ENCODE results near the gene PDE6B. TPM values are rescaled to one million over a fixed set of nuclear protein-coding genes. Genes with fewer than 3 reads are reported as not detected.

PDE6B gene
- total RNA-seq, 1 donor from 2014 or later, result 1.7 TPM

DNA sequence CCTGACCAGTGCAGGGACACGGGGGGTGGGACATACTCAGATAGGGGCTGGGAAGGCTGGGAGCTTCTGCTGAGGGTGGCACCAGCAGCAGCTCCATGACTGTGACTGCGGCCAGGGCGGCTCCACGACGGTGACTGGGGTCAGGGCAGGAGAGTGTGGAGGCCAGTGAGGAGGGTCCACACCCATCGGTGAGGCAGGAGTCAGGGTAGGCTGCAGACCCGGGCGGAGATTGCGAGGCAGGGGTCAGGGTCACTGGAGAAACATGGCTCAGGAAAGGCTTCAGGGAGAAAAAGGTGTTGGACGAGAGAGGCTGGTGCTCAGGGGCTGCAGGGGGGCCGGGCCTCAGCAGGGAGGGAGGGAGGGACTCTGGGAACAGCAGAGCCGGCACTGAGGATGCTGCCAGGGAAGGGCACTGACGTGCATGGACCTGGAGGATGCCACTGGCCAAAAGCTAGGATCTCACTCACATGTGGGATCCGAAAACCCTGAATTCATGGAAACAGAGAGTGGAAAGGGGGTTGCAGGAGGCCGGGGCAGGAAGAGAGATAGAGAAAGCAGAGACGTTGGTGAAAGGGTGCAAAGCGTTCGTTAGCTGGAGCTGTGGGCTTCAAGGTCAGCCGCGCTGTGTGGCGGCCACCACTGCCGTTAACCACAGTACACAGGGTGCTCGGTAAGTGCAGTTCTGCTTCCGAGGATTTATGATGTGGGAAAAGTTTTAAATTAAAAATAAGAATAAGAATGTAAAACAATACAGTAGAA, 26.7 kb downstream of the PDE6B start:
- ATAC-seq (no peak), DNase-seq (ENCODE audit: missing footprints) (peak; percentile 40)
- intact Hi-C loops (cut with DNase I), result no loop called here

DNA sequence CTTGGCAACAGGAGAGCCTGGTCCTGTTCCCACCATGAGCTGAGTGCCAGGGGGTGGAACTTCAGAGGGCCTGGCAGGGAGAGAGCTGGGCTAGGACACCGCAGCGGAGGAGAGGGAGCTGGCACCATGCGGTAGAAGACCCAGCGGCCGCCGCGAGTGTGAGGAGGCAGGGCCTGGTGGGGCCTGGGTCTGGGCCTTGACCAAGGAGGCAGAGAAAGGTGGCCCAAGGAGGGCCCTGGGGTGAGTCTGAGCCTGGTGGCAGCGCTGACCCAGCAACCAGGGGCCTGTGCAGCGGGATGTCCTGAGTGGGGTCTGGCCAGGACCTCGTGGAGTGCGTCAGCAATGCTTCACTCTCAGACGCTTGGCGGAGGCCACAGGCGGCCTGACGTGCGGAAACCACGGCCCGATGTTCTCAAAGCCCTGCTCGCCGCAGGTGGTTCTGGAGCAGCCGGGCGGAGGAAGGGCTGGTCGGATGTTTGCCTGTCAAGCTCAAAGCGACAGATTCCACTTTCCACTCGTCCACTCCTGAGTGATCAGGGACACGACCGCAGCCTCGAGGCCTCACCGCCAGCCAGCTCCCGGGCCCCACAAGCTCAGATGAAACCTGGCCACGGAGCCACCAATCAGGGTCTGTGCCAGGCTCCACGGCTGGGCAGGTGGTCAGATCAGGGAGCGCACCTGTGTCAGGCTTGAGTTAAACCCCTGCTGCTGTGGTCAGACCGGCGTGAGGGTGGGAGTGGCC, 27.9 kb downstream of the PDE6B start:
- ATAC-seq (no peak), DNase-seq (ENCODE audit: missing footprints) (peak; percentile 71)
- intact Hi-C loops (cut with DNase I), result no loop called here

GRCh38 chr4:653831-654502, 28.6 kb downstream of the PDE6B start:
- DNase-seq (ENCODE audit: missing footprints), result peak; percentile 45
- intact Hi-C loops (cut with DNase I), result no loop called here
- no peak for ATAC-seq

DNA sequence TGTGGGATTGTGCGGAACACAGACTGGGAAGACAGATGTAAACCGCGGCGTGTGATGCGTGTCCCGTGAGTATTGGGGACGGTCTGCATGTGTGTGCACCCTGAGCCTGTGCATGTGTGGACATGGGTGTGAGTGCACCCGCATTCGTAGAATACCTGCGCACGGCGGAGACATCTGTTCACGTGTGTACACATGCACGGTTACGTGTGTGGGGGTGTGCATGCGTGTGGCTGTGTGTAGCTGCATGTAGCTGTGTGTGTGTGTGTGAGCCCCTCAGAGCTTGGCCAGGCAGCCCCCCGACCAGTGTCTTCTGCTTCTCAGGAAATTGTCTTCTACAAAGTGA, 29.1 kb downstream of the PDE6B start:
- intact Hi-C loops (cut with DNase I), result no loop called here
- no peak for ATAC-seq
- peak; percentile 33 for DNase-seq (ENCODE audit: missing footprints)

DNA sequence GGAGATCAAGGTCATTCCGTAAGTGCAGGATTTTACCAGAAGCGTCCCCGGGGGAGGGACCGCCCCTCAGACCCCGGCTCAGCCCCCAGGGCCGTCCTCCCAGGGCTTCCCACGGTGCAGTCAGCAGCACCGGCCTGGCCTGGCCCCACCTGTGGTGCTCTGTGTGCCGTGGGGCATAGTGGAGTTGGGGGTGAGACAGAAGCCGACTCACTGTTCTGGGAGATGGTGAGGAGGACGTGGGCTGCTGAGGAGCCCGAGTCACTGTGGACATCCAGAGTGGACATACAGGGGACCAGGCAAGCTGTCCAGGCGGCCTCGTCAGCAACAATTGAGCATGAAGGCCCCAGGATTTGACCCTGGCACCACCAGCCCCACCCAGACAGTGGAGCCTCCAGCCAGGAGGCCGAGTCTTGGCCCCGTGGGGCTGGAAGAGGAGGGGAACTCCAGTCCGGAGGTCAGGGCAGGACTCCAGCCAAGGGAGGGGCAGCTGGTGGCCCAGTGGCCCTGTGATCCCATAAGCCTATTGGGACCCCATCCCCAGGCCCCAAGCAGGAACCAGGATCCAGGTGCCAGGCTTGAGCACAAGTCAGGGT, 29.6 kb downstream of the PDE6B start:
- ATAC-seq (no peak), DNase-seq (ENCODE audit: missing footprints) (peak; percentile 53)
- intact Hi-C loops (cut with DNase I), result no loop called here

DNA sequence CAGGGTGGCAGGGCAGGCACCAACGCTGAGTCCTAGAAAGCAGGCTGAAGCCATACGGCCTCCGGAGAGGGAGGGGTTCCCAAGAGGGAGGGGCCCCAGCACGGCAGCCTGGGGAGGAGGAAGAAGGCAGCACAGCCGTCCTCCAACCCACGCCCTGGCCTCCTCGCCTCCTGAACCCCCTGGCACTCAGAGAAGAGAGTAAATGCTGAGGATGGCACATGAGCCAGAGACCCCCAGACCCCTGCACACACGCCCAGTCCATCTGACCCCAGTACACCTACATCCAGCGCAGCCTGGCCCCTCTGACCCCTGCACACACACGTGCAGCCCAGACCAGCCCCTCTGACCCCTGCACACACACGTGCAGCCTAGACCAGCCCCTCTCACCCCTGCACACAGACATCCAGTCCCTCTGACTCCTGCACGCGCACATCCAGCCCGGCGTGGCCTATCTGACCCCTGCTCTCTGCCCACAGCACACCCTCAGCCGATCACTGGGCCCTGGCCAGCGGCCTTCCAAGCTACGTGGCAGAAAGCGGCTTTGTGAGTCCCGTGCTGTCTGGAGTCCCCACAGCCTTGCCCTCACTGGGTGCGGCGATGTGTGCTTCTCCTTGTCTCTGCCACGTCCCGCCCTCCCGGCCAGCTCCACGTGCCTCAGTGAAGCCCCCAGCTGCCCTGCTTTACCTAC, 30.2 kb downstream of the PDE6B start:
- intact Hi-C loops (cut with DNase I), result no loop called here
- no peak for ATAC-seq

DNA sequence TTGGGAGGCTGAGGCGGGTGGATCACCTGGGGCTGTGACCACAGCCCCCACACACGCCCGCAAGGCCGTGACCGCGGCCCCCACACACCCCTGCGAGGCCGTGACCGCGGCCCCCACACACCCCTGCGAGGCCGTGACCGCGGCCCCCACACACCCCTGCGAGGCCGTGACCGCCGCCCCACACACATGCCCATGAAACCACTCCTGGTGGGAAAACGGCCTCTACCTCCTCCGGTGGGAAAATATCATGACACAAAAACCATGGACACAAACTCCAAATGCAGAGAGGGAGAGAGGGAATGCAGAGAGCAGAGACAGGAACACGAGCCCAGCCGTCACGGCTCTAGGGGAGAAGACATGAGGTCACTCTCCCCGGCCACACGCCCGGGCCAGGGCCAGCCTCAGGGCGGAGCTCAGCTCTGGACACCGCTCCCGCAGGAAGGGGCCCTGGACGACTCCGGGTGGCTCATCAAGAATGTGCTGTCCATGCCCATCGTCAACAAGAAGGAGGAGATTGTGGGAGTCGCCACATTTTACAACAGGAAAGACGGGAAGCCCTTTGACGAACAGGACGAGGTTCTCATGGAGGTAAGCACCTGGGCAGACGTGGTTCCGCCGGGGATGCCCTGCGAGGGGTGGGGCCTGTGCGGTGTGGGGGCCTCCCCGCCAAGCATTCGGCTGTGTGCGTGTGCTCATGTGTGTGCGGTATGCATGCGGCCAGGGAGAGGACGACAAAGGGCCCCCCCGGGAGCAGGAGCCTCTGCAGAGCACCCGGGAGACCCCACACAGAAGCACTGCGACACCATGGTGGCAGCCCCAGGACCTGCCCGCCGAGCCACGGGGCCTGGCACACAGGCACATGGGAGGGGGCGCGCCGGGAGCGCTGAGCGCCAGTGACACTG, 31.3 kb downstream of the PDE6B start:
- no peak for ATAC-seq
- DNase-seq (ENCODE audit: missing footprints), result peak; percentile 53
- intact Hi-C loops (cut with DNase I), result no loop called here

More for the DNA sequence above, 30.2 kb downstream of the PDE6B start:
- DNase-seq (ENCODE audit: missing footprints), result peak; percentile 56

DNA sequence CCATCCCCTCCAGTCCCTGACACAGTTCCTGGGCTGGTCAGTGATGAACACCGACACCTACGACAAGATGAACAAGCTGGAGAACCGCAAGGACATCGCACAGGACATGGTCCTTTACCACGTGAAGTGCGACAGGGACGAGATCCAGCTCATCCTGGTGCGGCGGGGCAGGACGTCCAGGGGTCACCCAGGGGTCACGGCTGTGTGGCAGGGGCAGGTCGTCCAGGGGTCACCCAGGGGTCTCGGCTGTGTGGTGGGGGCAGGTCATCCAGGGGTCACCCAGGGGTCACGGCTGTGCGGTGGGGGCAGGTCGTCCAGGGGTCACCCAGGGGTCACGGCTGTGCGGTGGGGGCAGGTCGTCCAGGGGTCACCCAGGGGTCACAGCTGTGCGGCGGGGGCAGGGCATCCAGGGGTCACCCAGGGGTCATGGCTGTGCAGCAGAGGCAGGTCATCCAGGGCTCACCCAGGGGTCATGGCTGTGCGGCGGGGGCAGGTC, 32.0 kb downstream of the PDE6B start:
- DNase-seq (ENCODE audit: missing footprints) (peak; percentile 45), ATAC-seq (no peak)
- intact Hi-C loops (cut with DNase I), result no loop called here

GRCh38 chr4:657834-658667, 32.7 kb downstream of the PDE6B start:
- DNase-seq (ENCODE audit: missing footprints), result peak; percentile 68
- intact Hi-C loops (cut with DNase I), result no loop called here
- peak; percentile 10 for ATAC-seq

DNA sequence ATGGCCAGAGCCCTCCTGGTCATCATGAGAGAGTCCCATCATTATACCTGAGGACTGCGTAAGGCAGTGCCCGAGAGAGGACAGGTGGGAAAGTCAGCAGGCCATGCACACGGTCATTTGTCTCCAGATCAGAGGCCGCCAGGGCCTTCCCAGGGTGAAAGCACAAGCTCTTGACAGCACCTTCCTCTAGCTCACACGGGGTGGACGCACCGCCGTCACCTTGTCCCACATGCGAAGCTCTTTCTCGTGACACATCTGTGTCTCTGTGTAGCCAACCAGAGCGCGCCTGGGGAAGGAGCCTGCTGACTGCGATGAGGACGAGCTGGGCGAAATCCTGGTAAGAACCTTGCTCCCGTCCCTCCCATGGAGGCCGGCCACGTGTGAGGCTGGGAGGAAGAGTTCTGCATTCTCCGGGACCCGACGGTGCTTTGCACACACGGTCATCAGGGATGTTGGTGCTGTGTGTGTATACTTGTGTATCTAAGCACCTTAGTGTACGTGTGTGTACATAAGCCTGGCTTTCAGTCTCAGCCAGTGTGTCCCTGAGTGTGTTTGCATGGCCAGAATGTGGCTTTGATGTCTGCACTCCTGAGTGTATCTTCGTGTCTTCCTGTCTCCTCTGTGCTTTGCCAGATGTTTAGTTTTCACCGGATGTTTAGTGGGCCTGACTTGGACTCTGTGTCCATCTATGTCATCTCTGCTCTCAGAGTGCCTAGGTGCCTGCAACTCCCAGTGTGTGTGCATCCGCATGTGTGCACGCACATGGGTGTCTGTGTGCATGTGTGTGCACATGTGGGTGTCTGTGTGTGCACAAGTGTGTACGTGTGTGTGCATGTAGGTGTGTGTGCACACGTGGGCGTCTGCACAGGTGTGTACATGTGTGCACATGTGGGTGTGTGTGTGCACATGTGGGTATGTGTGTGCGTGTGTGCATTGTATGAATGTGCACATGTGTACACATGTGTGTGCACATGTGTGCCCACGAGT, 33.6 kb downstream of the PDE6B start:
- no peak for ATAC-seq
- intact Hi-C loops (cut with DNase I), result no loop called here
- DNase-seq (ENCODE audit: missing footprints), result peak; percentile 49

DNA sequence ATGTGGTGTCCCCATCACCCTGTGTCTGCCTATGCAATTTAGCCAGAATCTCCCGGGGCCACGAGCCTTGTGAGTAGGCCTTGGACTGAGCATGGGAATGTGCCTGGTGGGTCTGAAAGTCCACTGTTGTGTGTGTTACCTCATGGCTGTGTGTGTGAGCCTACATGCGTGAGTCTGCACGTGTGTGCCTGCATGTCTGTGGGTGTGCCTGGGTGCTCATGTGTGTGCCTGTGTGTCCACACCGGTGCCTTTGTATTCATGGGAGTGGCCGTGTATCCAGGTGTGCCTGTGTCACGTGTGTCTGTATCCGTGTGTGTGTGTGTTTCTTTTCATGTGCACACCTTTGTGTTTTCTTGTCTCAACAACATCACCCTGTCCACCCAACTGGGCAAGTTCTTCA, 34.5 kb downstream of the PDE6B start:
- ATAC-seq, result no peak
- intact Hi-C loops (cut with DNase I), result no loop called here
- peak; percentile 22 for DNase-seq (ENCODE audit: missing footprints)

- DNase-seq (ENCODE audit: missing footprints) (peak; percentile 47), ATAC-seq (no peak)
- intact Hi-C loops (cut with DNase I), result no loop called here
Observed at GRCh38 chr4:660401-660800, 35.0 kb downstream of the PDE6B start.

- DNase-seq (ENCODE audit: missing footprints), result peak; percentile 14
- no peak for ATAC-seq
- intact Hi-C loops (cut with DNase I), result no loop called here
Observed at GRCh38 chr4:661231-661630, 35.9 kb downstream of the PDE6B start.

- intact Hi-C loops (cut with DNase I), result no loop called here
- ATAC-seq (no peak), DNase-seq (ENCODE audit: missing footprints) (peak; percentile 68)
Observed at GRCh38 chr4:661881-662761, 36.7 kb downstream of the PDE6B start.

DNA sequence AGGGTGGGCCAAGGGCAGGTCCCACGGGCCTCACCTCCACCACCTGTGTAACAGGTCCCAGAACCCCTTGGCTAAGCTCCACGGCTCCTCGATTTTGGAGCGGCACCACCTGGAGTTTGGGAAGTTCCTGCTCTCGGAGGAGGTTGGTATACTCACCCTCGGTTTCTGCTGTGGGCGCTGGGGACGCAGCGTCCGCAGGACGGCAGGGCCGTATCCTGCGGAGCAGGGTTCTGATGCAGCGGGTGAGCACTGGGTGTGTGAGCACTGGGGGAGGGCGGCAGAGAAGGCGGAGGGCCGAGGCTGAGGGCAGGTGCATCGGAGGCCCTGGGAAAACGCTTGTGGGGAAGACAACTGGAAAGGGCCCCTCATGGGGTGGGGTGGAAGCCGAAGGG, 37.7 kb downstream of the PDE6B start:
- DNase-seq (ENCODE audit: missing footprints) (peak; percentile 56), ATAC-seq (no peak)
- intact Hi-C loops (cut with DNase I), result no loop called here

All from Right ventricle myocardium inferior (tissue), 1 donor.